ENCODE measurements around the gene CHN2.

CHN2 gene

GRCh38 chr7:29447828-29448227, 253.3 kb downstream of the CHN2 start:
- DNase-seq: no peak

DNA sequence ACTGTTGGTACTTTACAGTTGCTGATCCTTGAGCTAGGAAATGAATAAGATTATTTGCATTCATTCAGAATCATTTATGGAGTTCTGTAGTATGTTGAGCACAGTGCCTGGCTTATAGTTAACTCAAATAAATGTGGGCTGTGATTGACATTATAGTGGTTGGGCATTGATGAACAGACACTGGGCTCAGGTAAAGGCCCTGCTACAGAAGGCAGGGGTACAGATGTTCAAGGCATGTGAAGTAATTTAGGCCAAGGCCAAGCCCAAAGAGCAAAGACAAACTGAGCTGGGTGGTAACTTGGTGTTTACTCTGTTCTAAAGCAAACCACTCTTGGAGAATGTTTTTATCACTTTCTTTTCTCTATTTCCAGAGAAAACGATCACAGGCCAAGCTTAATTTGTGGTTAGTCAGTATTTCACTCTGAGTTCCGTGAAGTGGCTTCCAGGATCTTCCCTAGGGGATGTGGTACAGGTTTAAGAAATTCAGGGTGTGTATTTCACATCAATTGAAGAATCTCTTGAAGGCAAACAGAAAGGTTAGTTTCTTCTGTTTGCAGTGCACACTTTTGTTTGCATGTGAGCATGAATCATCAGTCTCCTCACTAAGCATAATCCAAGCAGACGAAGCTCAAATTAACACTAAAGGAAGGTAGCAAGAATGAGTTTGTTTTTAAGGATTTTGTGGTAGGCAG, 255.1 kb downstream of the CHN2 start:
- no peak for DNase-seq

DNA sequence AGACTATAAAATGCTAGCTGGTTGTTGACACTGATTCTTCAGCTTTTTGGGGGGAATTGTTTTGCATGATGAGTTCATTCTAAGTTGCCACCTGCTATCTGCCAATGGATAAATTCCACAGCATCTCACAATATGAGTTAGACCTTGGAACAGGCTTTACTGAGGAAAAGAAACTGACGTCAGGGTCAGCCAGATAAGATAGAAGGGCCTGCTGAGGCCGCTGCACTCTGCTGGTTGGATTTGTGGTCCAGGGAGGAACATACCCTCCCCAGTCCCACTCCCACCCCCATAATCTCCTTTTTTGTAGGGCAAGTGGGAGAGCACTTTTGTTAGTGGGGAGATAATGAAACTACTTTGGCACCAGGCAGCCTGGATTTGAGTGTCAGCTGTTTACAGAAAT, 258.4 kb downstream of the CHN2 start:
- no peak for DNase-seq

DNA sequence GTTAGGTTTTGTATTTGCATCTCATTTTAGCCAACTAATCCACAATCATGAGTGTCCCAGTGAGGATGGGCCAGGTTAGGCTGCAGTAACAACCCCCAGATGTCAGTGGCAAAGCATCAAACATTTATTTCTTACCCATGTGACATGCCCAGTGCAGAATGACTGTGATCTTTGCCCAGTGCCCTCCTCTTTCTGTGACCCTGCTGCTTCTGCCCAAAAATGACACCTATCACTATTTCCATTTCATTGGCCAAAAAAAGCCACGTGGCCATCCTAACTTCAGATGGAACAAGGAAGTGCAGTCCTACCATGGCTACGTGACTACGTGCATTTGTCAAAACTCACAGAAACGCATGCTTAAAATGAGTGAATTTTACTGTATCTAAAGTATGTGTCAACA, 259.9 kb downstream of the CHN2 start:
- no peak for DNase-seq

DNA sequence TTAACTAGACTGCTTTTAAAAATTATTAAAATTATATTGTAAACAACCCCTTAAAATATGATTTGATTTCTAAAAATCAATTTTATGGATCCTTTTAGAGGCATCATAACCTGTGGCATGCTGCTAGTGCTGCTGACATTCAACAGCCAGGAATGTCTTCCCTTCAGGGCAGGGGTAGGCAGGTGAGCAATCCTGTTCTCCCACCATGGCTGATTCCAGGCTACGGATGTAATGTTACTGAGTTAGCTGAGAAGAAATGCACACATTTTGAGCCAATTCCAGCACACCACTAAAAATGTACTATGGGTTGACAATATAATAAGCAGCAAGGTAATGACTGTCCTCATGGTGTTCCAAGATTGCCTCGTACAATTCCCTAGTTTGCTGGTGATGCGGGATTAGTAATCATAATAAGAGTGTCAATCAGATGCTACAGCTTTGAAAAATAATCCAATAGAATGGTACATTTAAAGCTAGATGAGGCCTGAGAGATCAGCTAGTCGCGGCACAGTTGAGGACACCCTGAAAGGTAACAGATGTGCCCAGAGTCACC, 260.4 kb downstream of the CHN2 start:
- no peak for DNase-seq

DNA sequence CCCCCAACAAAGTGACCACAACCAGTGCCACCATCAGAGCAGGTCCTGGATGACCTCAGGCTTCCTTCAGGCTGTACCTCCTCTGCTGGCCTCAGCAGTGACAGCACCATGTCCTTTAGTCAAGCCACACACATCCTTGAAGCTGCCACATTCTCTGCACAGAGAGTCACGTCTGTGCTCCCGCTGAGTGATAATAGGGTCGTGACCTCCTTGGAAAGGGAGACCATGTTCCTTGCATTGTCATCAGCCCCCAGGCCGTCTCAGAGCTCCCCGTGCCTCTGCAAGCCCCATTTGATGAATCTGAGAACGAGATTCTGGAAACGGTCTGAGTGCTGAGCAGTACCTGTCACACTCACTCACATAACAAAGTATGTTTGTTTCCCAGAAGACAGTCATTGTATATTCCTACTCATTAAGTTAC, 262.6 kb downstream of the CHN2 start:
- DNase-seq: no peak

- no peak for DNase-seq
Measured at GRCh38 chr7:29457565-29458011, 263.0 kb downstream of the CHN2 start.

DNA sequence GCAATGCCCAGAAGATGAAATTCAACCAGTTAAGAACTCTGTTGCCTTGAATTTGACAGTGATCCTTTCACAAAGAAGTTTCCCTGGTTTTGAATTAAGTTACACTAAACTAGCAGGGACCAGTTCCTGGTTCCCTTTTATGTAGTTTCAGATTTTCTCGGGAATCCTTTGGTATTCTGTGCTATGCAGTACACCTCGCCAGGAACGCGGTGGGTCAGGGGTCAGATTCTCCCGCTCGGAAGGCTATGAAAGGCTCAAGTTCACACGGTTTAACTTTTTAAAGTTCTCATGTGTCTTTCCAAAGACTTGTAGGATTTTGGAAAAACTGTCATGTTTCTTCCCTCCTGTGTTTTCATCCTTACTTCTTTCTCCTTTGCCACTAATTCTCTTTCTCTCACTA, 264.4 kb downstream of the CHN2 start:
- DNase-seq: no peak

GRCh38 chr7:29459589-29459988, 265.0 kb downstream of the CHN2 start:
- DNase-seq: peak in 1 of 6 experiments; percentile 1

GRCh38 chr7:29461996-29462395, 267.4 kb downstream of the CHN2 start:
- no peak for DNase-seq

DNA sequence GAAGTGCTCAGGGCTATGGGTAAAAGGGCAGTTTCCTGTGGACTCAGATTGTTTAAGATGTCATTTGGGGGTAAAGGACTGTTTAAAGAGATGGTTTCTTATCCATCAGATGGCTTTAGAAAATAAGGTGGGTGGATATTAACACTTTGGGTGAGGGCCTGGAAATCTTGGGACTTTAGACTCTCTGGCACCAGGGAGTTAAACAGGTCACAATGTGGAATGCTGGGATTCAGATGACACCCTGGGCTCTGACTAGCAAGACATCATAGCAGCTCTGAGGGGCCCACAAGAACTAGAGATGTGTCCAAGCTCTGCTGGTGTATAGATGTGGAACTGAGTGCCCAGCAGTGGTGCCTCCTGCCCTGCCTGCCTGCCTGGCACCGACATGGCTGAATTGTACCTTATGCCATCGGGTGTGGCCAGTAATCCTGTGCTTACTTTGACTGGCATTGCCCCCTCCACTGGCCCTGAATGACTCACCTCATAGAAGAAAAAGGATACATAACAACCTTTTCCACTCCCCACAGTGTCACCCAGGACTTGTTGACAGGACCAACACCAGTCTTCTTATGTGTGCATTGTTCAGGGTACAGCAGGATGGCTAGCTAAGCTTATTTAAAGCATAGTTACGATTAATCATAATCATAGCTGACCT, 269.1 kb downstream of the CHN2 start:
- no peak for DNase-seq

GRCh38 chr7:29464753-29465152, 270.2 kb downstream of the CHN2 start:
- no peak for DNase-seq

DNA sequence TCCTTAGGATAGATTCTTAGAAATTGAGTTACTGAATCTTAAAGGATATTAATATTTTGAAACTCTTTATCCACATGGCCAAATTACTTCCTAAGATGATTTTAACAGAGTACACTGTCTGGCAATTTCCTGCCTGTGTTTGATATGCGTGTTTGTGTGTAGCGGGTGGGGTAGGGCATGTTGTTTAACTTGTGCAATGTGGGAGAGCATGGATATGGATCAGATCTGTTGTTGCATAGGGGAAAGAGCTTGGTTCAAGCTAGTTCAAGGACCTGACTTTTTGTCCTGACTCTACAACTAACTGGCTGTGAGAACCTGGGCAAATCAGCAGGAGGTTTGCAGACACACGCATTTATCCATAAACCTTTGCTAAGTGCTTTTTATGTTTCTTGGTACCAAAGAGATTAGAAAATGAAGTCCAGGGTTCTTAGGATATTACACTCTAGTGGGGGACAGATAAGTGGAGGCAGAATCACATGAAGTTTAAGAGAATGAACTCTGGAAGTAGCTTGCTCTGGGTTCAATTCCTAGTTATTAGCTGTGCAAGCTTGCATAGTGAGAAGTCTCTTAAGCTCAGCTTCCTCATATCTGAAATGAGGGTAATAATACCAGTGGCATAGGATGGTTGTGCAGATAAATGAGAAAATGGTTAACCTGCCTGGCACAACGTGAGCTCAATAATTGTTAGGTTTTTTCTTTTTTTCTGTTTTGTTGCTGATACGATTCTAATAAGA, 272.8 kb downstream of the CHN2 start:
- DNase-seq: no peak

DNA sequence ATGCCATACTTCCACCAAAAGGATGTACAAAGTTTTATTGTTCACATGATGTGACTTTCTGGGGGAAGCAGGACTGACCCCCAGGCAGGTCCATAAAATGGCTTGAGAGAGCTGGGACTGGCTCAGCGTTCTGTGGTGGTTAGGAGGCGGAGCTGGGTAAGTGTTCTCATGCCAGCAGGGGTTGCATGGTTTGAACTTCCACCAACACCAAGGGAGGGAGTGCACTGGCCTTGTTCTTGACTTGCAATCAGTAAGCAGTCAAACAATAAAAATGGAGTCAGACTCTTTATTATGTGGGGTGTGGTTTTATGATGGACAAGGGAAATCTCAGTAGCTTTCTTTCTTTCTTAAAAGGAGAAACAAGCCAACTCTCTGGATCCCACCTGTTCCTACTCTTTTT, 273.6 kb downstream of the CHN2 start:
- DNase-seq: no peak

GRCh38 chr7:29469281-29469680, 274.7 kb downstream of the CHN2 start:
- DNase-seq: no peak

DNA sequence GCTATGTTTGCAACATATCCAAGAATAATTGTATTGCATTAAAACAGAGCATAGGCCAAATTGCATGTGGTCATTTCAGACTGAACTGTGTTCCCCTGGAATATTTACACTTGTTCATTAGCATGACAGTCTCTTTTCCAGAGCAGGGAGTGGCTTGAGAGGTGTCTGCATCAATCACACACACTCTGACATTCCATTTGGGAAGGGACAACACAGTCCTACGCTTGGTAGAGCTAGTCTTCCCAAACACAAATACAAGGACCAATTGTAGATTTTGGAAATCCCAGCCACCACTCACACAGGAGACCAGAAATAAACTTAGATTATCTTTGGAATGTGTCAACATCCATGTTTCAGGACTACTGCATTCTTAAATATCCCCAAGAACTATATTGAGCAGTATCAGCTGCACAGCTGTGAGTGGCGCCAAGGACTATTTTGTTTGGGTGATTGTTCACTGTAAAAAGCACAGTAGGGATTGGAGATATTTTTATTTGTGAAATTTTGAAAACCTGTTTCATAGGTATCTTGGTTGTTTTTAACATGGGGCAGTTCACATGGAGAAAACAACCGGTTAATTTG, 275.5 kb downstream of the CHN2 start:
- no peak for DNase-seq

DNA sequence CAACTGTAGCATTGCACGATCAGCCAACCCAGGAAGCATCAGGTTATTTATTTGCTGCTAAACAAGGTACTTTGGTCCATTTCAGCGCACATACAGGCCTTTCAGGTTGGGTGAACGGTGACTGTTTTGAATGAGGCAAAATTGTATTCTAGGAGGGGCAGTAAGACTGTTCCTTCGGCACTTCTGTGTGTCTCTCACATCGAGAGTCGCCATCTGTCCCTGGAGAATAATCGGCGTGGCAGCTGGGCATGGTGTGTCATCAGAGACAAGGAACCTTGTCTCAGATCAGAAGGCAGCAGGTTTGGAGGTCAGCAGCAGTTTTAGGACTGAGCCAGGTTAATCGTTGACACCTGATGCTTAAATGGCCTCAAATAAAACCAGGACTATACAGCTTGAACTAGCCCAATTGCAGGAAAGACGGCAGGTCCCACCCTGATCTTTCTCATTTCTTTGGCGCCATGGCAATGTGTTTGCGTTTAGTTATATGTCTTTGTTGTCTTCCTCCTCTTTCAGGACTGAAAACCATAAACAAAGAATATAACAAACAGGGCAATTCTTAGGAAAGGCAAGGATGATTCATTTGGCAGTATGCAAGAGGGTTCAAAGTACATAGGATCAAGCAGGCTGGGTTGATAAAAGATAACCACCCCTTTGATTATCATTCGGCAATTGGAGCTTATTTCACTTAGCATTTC, 277.0 kb downstream of the CHN2 start:
- DNase-seq: no peak

DNA sequence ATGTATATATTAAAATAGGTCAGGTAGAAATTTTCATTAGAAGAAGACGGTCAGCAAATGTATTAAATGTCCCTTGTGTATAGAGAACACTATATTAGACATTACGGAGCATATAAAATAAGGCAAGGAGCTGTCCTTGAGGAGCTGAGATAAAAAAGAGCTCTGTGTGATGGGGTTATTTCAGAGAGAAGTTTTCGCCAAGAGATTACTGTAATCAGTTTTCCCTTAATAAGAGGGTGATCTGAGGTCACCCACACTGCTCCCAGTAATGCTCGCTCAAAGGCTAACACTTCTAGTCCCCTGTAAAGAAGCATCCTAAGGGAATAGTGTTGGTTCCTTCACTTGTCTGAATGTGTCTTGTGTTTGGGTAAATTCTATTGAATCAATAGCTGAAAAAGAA, 282.3 kb downstream of the CHN2 start:
- DNase-seq: no peak

DNA sequence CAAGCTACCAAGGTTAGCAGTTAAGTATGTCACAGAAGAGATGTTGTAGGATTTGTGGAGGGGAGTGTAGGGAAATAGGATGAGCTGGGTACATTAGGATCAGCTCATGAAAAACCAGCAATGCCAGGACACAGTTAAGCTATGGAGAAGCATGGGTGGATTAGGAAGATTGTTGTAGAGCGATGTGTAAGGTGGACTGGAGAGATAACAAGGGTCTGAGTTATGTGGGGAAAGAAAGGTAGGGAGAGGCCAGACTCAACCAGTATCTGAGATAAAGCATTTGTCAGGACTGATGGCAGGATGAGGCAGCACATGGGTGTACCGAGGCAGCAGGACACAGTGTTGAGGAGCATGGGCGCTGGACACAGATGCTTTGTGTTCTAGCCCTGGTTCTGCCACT, 283.7 kb downstream of the CHN2 start:
- DNase-seq: no peak

DNA sequence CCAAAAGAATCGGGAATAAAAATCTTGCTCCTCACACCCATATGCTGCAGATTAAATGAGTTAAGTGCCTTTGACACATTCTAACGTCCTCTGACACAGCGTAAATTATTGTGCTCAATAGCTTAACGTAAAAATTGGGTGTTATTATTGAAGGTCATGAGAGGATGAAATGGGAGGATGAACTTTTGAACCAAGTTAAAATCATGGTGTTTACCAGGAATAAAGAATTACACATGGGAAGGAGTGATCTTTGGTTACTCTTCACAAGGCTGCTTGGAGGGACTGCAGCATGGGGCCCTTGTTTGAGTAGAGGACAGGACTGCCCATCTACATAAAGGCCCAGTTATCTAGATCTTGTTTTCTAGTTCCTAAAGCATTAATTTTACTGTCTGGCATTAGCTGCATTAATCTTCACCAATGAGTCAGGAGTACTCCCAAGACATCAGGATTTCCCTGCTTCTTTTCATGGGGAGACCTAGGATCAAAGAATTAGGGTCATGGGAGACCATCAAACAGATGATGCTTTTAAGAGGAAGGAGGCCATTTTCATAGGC, 284.2 kb downstream of the CHN2 start:
- no peak for DNase-seq

DNA sequence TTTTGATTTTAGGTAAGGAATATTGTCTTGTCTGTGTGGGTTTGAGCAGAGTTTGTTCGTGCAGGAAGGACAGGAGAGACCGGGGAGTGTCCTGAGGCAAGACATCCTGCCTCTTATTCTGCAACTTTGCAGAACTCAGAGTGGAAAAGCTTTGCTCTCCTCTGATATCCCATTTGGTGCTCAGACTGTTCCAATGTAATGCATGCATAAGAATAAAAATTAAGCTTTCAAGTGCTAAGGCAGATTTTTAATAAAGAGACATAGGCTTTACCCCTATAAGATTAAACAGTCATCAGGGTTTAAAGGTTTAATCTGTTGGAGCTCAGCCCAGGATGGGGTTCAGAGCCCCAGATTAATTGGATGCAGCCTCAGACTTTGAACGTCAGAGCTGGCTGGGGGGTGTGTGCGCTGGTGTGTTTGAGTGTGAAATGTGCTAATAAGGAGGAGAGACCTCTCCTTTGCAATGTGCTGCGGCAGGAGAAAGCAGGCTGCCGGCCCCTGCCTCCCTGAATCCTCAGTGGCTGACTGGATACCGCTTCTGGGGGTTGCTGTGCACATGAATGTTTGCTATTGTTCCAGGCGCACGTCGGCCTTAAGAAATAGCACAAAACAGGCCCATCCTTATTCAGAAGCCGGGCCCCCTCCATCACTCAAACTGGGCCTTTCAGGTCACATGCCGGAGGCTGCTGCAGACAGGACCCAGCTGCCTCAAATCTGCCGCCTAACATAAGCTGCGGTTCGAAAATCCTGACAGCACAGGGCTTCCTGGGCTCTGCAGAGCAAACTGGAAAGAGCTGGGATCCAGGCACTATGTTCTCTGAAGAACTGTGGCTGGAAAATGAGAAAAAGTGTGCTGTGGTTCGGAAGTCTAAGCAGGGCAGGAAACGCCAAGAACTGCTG, 285.0 kb downstream of the CHN2 start:
- DNase-seq: no peak
